ENCODE results near the gene ARL5B.

DNA sequence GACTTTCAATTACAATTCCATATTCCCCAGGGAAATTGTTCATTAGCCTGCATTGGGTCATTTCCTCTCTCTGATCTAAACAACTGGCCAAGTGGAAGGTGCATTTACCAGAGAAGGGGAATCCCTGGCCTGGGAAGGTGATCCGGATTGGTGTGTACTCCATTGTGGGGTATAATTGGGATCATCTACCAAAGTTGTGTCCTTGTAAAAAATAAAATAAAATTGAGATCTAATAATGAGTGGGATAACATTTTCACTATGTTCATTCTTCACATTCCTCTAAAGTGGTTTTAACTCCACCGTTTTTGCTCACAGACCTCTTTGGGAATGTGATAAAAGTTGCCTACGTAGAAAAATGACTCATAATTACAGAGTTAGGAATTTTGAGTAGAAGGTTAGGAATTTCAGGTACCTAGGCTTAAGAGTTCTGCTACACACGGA lies 22.8 kb downstream of the ARL5B start:
- TF ChIP-seq, protein P1, sequence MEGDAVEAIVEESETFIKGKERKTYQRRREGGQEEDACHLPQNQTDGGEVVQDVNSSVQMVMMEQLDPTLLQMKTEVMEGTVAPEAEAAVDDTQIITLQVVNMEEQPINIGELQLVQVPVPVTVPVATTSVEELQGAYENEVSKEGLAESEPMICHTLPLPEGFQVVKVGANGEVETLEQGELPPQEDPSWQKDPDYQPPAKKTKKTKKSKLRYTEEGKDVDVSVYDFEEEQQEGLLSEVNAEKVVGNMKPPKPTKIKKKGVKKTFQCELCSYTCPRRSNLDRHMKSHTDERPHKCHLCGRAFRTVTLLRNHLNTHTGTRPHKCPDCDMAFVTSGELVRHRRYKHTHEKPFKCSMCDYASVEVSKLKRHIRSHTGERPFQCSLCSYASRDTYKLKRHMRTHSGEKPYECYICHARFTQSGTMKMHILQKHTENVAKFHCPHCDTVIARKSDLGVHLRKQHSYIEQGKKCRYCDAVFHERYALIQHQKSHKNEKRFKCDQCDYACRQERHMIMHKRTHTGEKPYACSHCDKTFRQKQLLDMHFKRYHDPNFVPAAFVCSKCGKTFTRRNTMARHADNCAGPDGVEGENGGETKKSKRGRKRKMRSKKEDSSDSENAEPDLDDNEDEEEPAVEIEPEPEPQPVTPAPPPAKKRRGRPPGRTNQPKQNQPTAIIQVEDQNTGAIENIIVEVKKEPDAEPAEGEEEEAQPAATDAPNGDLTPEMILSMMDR (IDR thresholded peaks at IDR 0.05; ENCODE audit: low read length), result no peak
- no peak for TF ChIP-seq EZH2 (IDR thresholded peaks at IDR 0.05; ENCODE audit: borderline replicate concordance, low read length)
